NCI-H526 (cell line): Measurements from ENCODE around the gene EIF5AL1.
A peak's percentile ranks its signal among the peaks of the same experiment; 100 is the strongest.

Experiments used
- DNase-seq, 2 experiments: peaks; one replicate each; lab custom pipeline; 2025; lab: John Stamatoyannopoulos, UW

The EIF5AL1 gene

DNA sequence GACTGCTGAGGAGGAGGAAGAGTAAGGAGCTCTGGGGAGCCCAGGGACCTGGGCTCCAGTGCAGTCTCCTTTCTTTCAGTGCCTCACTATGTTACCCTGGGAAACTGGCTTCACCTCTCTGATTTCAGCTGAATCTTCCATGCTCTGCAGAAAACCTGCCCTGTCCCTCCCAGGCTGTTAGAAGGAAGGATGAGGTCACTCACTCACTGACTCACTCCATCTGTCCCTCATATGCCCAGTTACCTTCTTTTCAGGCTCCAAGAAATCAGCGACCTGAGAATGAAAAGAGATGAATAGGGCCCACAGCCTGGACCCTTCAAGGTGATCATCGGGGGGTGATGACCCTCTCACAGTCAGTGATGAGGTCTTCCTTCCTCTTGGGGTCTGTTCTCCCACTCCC is 47.4 kb downstream of the EIF5AL1 start:
- DNase-seq: no peak

- peak in 1 of 2 experiments; percentile 14 for DNase-seq
These were observed 47.9 kb downstream of the EIF5AL1 start, which contains the start of gene SFTPA2 for GRCh38 chr10:79560160-79560709. Gene SFTPA2 (minus strand): TSS chr10:79560407. CDS start chr10:79559483, 924 bp downstream.

DNA sequence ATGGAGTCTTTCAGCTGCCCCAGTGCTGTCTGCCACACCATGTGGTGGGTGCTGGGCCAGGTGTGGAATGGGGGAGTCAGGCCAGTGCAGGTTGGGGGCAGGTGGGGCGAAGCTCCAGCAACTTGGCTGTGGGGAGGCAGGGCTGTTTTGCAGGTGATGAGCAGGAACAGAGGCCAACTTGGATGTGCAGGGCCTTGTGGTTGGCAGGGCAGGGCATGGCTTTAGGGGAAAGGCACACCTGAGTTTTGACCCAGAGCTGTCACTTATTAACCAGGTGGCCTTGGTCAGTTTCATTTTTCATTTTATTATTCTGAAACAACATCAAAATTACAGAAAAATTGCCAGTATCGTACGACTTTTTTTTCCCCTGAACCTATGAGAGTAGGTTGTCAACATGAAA is 48.9 kb downstream of the EIF5AL1 start:
- no peak for DNase-seq

DNA sequence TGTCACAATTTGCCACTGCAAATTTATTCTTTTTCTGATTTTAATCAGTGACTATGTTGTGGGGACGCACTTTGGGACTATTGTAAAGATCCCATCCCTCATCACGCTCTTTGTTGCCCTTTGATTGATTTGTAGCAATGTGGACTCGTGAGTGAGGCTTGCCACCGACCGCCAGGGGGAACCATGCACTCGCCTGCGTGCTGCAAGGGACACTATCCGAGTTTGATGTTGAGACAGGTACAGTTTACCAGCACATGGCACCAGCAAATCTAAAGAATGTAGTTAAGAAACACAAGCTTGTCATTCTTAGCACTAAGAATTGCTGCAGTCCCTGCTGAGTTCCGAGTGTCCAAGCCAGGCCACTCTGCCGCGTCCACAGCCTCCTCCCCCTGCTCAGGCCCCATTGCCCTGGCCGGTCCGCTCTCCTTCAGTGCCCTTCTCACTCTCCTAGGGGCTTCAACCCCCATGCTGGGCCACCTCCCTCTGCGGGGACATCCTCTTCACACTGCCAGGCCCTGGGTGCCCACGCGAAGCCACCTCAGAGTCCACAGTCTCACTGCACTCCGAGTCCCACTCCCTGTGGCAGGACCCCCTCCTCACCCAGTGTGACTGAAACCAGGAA is 49.9 kb downstream of the EIF5AL1 start:
- DNase-seq: peak; percentile 26 to 79

- no peak for DNase-seq
These were observed 51.1 kb downstream of the EIF5AL1 start for GRCh38 chr10:79563426-79563825.
